Left cardiac atrium (tissue), 4 donors: ENCODE results near the gene CYP4F2. TPM values are rescaled to one million over a fixed set of nuclear protein-coding genes. Genes with fewer than 3 reads are reported as not detected.
"Not testable (repeated sequence)": the region's sequence is repeated elsewhere in the genome, so short reads cannot be mapped to it uniquely, and the experiment has no call there.

Experiments
- ATAC-seq, 2 donors: fragments of 200-7000 bp; cut with Tn5 transposase; one replicate each; pipeline ENCODE4 v1.9.1; 2020; ENCODE audit warnings: mild to moderate bottlenecking in 2 of 2, moderate library complexity in 2 of 2
- DNase-seq: peaks from one replicate; pipeline ENCODE4 v3.0.0-alpha.2; 2020
- intact Hi-C, 2 donors: fragments of 100-400 bp; cut with DNase I; formaldehyde crosslinking; loops; one replicate each; pipeline versions ENCODE4 v1.14.1 to v1.15.1; 2022 to 2023
- total RNA-seq, 2 donors: library from RNA; stranded (reverse); fragmentation: NEBNext Ultra II Directional; extraction: Animal tissue kit (Norgen Biotek cat#: 25700); gene quantifications; one replicate each; pipeline ENCODE4 v1.2.1, GENCODE V29; 2021
- donor health status: DM: no; HTN: yes; CAD: no.
- donor health status: DM: no; HTN: yes; CAD: no; lungs with severe emphysema.
- donor health status: DM: yes; HTN: yes; CAD: no.
- donor health status: Dilated cardiomyopathy.

CYP4F2 gene
- total RNA-seq, 2 donors from 2014 or later: not detected

GRCh38 chr19:15902254-15902653 lies 4.4 kb upstream of the CYP4F2 start:
- intact Hi-C loops: no loop called here
- no peak for ATAC-seq

GRCh38 chr19:15900504-15900903 lies 2.6 kb upstream of the CYP4F2 start:
- DNase-seq (no peak), ATAC-seq (no peak)
- intact Hi-C loops: no loop called here

More at GRCh38 chr19:15902254-15902653, 4.4 kb upstream of the CYP4F2 start:
- DNase-seq: no peak

GRCh38 chr19:15900032-15900431 lies 2.2 kb upstream of the CYP4F2 start:
- intact Hi-C loops, ATAC-seq, DNase-seq: not testable (repeated sequence)

DNA sequence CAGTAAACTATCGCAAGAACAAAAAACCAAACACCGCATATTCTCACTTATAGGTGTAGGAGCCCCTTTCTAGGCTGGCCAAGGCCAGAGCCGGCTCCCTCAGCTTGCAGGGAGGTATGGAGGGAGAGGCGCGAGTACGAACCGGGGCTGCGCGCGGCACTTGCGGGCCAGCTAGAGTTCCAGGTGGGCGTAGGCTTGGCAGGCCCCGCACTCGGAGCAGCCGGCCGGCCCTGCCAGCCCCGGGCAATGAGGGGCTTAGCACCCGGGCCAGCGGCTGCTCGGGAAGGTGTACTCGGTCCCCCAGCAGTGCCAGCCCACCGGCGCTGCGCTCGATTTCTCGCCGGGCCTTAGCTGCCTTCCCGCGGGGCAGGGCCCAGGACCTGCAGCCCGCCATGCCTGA lies 1.7 kb upstream of the CYP4F2 start:
- intact Hi-C loops, ATAC-seq, DNase-seq: not testable (repeated sequence)

GRCh38 chr19:15897026-15897737 lies 692 bp downstream of the CYP4F2 start:
- intact Hi-C loops: no loop called here
- ATAC-seq (no peak), DNase-seq (no peak)

- no peak for ATAC-seq
- intact Hi-C loops: no loop called here
- DNase-seq: no peak
Observed at GRCh38 chr19:15895876-15896430, 1.9 kb downstream of the CYP4F2 start.

DNA sequence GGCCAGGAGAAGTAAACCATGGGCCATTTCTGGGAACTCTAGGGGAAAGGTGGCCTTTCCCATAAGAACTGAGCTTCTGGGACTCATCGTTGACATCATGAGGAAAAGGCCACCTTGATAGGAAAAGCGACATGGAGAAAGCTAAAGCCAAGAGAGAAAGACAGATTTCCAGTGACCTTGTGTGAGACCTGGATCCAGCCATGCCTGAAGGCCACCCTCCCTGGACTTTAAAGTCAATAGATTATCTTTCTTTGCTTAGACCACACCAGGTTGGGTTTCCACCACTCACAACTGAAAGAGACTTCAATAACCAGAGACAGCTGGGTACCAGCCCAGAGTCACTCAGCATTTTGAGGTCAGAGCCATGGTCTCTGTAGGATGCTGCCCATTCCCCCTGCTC lies 3.5 kb downstream of the CYP4F2 start:
- intact Hi-C loops: no loop called here
- DNase-seq (no peak), ATAC-seq (no peak)

DNA sequence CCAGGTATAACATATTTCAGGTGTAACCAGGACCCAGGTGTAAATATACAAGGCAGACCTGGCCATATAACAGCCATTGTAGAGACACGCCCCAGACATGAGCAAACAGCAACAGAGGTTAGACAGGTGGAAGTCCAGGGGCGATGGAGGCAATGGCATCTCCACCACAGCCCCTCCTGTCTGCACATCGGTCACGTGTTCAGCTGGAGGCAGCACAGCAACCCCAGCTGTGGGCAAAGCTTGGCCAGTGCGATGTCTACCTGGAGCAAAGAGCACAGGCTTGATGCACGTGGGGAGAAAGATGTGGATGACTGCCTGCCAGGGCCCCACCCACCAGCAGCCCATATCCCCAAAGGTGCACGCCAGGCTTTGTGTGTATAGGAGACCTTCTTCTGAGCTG lies 4.4 kb downstream of the CYP4F2 start:
- no peak for ATAC-seq
- intact Hi-C loops: no loop called here
- no peak for DNase-seq

DNA sequence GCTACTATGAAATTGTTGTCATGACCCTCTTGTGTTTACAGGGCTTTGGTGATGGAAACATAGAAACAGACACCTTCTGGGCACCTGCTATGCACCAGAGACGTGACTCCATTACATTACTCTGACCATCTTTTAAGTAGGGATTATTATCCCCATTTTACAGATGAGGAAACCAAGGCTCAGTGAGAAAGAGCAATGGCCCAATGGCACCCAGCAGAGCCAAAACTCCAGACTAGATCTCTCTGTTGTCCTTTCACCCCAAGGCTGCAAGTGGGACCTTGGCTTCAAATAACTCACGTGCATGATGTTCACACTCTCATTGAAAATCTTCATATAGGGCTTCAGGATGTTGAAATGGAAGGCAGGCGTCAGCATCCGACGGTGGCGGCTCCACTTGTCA lies 5.9 kb downstream of the CYP4F2 start:
- ATAC-seq: no peak
- DNase-seq: no peak
- intact Hi-C loops: no loop called here

DNA sequence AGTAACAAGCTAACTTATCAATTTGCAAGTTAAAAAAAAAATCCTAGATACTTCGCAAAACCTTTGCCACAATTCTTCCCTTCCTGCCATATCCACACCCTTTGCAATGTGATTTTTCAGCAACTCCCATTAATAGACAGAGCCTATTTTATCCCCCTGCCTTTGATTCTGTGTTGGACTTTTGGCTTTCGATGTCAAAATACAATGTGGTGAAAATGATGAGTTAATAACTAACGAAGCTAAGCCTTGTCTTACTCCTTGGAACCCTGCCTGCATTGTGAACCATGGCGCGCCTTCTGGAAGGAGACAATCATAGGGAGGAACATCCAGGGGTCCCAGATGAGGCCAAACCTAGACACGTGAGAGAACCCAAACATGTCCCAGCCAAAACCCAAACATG lies 6.4 kb downstream of the CYP4F2 start:
- DNase-seq (no peak), ATAC-seq (no peak)
- intact Hi-C loops: no loop called here

DNA sequence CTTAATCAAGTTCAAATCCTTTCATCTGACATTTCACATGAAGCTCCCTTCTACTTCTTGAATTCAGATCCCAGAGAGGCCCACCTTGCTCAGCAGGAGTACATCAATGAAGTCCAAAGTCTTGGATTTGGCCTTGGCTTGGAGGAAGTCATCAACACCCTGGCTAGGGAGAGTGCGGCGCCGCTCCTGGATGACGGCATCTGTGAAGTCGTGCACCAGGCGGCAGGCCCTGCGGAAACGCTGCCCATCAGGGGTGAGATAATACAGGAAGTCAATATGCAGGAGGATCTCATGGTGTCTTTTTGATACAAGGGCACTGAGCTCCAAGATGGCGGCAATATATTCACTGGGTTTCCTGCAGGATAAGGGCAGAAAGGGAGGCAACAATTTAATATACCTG lies 8.5 kb downstream of the CYP4F2 start:
- ATAC-seq, intact Hi-C loops, DNase-seq: not testable (repeated sequence)

DNA sequence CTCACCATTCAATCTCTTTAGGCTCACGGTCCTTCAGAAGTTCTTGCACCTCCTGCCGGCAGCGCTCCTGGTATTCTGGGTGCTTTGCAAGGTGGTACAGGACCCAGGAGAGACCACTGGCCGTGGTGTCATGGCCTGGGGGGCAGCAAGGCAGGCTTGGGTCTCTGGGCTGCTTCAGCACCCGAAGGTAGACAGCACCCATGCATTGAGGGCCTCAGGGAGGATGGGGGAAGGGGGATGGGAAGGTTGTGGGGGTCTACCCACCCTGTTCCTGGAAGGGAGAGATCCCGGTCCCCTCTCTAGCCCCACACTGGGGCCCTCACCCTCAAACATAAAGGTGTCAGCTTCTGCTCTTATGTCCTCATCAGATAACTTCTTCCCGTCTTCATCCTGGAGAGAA lies 12.0 kb downstream of the CYP4F2 start:
- DNase-seq (no peak), ATAC-seq (no peak)
- intact Hi-C loops: no loop called here

DNA sequence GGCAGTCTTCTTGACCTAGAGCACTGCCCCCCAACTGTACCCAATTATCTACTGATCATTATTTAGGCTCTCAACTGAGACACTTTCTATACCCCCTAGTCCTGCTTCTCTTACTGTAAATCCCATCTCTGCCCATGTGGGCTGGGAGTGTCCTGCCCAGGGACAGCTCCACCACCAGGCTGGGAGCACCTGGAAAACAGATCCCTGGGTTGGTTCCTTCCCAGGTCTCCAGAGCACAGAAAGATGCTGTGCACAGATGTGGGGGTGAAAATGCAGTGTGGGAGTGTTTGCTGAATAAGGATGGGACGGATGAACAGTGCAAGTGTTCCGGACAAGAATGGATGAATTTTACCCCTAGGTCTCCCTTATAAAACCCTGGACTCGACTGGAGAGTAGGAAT lies 12.7 kb downstream of the CYP4F2 start:
- intact Hi-C loops: no loop called here
- no peak for DNase-seq
- ATAC-seq: no peak

DNA sequence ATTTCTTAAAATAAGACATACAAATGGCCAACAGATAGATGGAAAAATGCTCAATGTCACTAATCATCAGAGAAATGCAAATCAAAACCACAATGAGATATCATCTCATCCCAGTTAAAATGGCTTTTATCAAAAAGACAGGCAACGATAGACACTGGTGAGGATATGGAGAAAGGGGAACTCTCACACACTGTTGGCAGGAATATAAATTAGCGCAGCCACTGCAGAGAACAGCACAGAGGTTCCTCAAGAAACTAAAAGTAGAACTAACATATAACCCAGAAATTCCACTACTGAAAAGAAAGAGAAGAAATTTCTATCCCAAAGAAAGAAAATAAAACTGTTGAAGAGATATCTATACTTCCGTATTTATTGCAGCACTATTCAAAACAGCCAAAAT lies 14.5 kb downstream of the CYP4F2 start:
- ATAC-seq, DNase-seq, intact Hi-C loops: not testable (repeated sequence)

GRCh38 chr19:15874821-15875474 lies 22.9 kb downstream of the CYP4F2 start:
- no peak for ATAC-seq
- DNase-seq: no peak
- intact Hi-C loops: no loop called here

DNA sequence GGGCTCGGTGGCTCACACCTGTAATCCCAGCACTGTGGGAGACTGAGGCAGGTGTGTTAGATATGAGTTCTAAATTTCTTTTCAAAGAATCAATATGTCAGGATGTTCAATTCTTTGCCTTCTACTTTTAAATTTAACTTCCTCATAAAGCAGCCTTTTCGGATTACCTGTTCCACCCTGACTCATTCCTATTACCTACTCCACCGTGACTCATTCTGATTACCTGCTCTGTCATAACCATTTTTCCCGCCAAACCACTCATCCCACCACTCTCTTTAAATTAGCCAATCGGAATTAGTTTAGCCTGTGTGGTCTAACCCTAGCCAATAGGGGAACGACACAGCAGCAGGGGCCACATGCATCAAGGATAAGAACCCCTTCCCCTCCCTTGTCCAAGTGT lies 24.1 kb downstream of the CYP4F2 start:
- intact Hi-C loops, ATAC-seq, DNase-seq: not testable (repeated sequence)

- ATAC-seq (no peak), DNase-seq (no peak)
- intact Hi-C loops: no loop called here
Observed at GRCh38 chr19:15871570-15871969, 26.3 kb downstream of the CYP4F2 start.

GRCh38 chr19:15869873-15870272 lies 28.0 kb downstream of the CYP4F2 start:
- intact Hi-C loops: loop anchor here in 1 of 2 donors (2.0 kb wide), 1 partner anchor 241 kb away; no protein-coding TSS in a partner anchor
- DNase-seq (no peak), ATAC-seq (no peak)

DNA sequence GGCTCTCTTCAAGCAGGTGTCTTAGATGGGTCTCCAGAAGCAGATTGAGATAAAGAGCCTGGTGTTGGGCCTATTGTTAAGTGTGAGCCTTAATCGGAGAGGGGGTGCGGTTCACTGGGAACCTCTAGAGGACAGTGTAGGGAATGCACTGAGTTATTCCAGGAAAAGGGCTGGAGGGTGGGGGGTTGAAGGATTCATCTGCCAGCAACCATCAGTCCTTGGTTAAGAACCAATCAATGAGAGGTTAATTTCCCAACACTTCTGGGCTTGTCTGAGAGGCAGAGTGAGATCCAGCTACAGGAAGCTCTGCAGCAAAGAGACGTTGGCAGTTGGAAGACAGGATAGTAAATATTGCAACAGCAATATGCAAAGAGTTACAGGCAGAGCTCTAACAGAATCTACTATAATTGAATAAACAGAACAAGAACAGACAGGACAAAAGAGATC lies 28.7 kb downstream of the CYP4F2 start:
- intact Hi-C loops: loop anchor here in 1 of 2 donors (2.0 kb wide), 1 partner anchor 240 kb away; no protein-coding TSS in a partner anchor
- ATAC-seq: peak; percentile 59 to 75
- DNase-seq: no peak

DNA sequence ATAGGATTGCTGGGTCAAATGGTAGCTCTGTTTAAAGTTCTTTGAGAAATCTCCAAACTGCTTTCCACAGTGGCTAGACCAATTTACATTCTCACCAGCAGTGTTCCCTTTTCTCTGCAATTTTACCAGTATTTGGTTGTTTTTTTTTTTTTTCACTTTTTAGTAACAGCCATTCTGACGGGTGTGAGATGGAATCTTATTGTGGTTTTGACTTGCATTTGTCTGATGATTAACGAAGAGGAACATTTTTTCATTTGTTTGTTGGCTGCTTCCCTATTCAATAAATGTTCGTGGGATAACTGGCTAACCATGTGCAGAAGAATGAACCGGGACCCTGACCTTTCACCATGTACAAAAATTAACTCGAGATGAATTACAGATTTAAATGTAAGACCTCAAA lies 31.2 kb downstream of the CYP4F2 start:
- intact Hi-C loops: no loop called here
- ATAC-seq: no peak
- no peak for DNase-seq
